Measurements from ENCODE around the gene WDR46.
"Not testable (repeated sequence)": the region's sequence is repeated elsewhere in the genome, so short reads cannot be mapped to it uniquely, and the experiment has no call there.

WDR46 gene

DNA sequence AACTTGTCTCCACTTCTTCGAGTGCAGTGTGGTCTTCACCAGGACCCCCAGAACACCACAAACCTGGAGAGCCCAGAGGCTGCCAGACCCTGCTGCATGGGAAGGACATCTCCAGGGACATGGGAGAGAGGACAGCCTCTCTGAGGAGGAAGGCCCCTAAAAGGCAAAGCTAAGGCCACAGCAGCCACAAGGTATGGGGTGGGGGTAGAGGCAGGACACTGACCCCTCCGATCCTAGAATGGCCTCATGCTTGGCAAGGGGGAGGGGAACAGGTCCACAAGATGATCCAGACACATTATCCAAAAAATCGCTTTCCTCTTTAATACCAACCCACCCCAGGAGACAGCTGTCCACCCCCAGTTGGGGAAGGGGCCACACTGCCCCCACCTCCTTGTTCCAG lies 10.2 kb downstream of the WDR46 start:
- no peaks in the 10 kb centered on the region for H3K27me3 ChIP-seq (replicated peaks in 2 of 5; ENCODE audit: control insufficient read depth in 4 of 5, insufficient read depth in 5 of 5, low read length in 4 of 5)
- no peak overlapping the region for H3K27ac ChIP-seq (ENCODE audit: insufficient read depth in 1 of 2, low read depth in 1 of 2, low read length in 2 of 2, poor library complexity in 1 of 2, severe bottlenecking in 2 of 2)
- CTCF ChIA-PET = interaction anchor here (0.8 to 9.7 kb wide), 9 partner anchors 11 to 157 kb away, joined by 3 to 96 read pairs (median 12); partner anchors contain the start of genes PFDN6, RGL2, TAPBP and WDR46
- POLR2A ChIA-PET = interaction anchor here (2.6 kb wide), 1 partner anchor 21 kb away, joined by 14 read pairs; no protein-coding TSS in a partner anchor
- no peak overlapping the region for H3K4me3 ChIP-seq (ENCODE audit: control insufficient read depth in 1 of 7, extremely low read depth in 1 of 7, insufficient read depth in 4 of 7, low read depth in 2 of 7, low read length in 6 of 7)
- peaks cover 0 to 80% (median 55%) of the 10 kb centered on the region in 4 experiments for H3K36me3 ChIP-seq (ENCODE audit: control insufficient read depth in 4 of 4, insufficient read depth in 4 of 4, low read length in 3 of 4)
- 83% methylated on average over 1 of the region's 3 CpGs for WGBS (ENCODE audit: insufficient coverage)
- H3K4me1 ChIP-seq (ENCODE audit: control extremely low read depth in 1 of 4, control insufficient read depth in 4 of 4, insufficient read depth in 4 of 4, low read length in 3 of 4) = peaks cover 2 to 57% (median 46%) of the 10 kb centered on the region in 4 experiments
- DNase-seq = no peak
- H3K9me3 ChIP-seq (ENCODE audit: control extremely low read depth in 1 of 5, control insufficient read depth in 4 of 5, insufficient read depth in 2 of 5, low read depth in 1 of 5, low read length in 4 of 5) = no peaks in the 10 kb centered on the region

DNA sequence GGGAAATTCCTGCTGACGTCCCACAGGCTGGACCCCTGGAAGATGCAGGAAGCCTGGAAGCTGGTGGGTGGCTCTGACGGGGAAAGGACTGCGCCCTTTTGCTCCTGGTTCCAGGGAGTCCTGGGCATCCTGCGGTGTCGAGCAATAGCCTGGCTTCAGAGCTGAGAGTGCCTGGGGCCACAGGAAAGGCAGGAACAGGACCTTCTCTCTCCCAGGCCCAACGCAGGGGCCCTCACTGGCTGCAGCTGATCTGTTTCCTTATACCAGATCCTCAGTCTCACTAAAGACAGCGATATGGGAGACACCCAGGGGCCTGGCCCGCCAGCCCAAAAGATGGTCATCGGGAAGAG lies 10.7 kb downstream of the WDR46 start:
- Histone ChIP-seq H3K27ac (ENCODE audit: insufficient read depth in 1 of 2, low read depth in 1 of 2, low read length in 2 of 2, poor library complexity in 1 of 2, severe bottlenecking in 2 of 2) (no peak overlapping the region), H3K27me3 (replicated peaks in 2 of 5; ENCODE audit: control insufficient read depth in 4 of 5, insufficient read depth in 5 of 5, low read length in 4 of 5) (no peaks in the 10 kb centered on the region), H3K36me3 (ENCODE audit: control insufficient read depth in 4 of 4, insufficient read depth in 4 of 4, low read length in 3 of 4) (peaks cover 1 to 83% (median 55%) of the 10 kb centered on the region in 4 experiments), H3K4me1 (ENCODE audit: control extremely low read depth in 1 of 4, control insufficient read depth in 4 of 4, insufficient read depth in 4 of 4, low read length in 3 of 4) (peaks cover 4 to 61% (median 50%) of the 10 kb centered on the region in 4 experiments), H3K9me3 (ENCODE audit: control extremely low read depth in 1 of 5, control insufficient read depth in 4 of 5, insufficient read depth in 2 of 5, low read depth in 1 of 5, low read length in 4 of 5) (no peaks in the 10 kb centered on the region), H3K4me3 (ENCODE audit: control insufficient read depth in 1 of 7, extremely low read depth in 1 of 7, insufficient read depth in 4 of 7, low read depth in 2 of 7, low read length in 6 of 7) (peak overlapping the region in 3 of 7 experiments; percentile 68 to 88 (median 82))
- ChIA-PET CTCF (interaction anchor here (0.8 to 9.7 kb wide), 8 partner anchors 11 to 157 kb away, joined by 3 to 96 read pairs (median 12); partner anchors contain the start of genes PFDN6, RGL2, TAPBP and WDR46), POLR2A (interaction anchor here (1.1 to 2.6 kb wide), 2 partner anchors 19 to 21 kb away, joined by 3 to 14 read pairs; no protein-coding TSS in a partner anchor)
- 90% methylated on average over 9 of the region's 9 CpGs for WGBS (ENCODE audit: insufficient coverage)
- no peak for DNase-seq

DNA sequence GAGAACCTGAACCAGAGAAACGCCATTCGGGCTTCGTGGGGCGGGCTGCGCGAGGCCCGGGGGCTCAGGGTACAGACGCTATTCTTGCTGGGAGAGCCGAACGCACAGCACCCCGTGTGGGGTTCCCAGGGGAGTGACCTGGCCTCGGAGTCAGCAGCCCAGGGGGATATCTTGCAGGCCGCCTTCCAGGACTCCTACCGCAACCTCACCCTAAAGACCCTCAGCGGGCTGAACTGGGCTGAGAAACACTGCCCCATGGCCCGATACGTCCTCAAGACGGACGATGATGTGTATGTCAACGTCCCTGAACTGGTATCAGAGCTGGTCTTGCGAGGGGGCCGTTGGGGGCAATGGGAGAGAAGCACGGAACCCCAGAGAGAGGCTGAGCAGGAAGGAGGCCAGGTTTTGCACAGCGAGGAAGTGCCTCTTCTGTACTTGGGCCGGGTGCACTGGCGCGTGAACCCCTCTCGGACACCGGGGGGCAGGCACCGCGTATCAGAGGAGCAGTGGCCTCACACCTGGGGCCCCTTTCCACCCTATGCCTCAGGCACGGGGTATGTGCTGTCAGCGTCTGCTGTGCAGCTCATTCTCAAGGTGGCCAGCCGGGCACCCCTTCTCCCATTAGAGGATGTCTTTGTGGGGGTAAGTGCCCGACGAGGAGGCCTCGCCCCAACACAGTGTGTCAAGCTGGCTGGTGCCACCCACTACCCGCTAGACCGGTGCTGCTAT lies 11.2 kb downstream of the WDR46 start:
- Histone ChIP-seq H3K27me3 (replicated peaks in 2 of 5; ENCODE audit: control insufficient read depth in 4 of 5, insufficient read depth in 5 of 5, low read length in 4 of 5) (no peaks in the 10 kb centered on the region), H3K27ac (ENCODE audit: insufficient read depth in 1 of 2, low read depth in 1 of 2, low read length in 2 of 2, poor library complexity in 1 of 2, severe bottlenecking in 2 of 2) (peak overlapping the region in 1 of 2 experiments; percentile 67), H3K4me3 (ENCODE audit: control insufficient read depth in 1 of 7, extremely low read depth in 1 of 7, insufficient read depth in 4 of 7, low read depth in 2 of 7, low read length in 6 of 7) (peak overlapping the region; percentile 59 to 88 (median 72)), H3K4me1 (ENCODE audit: control extremely low read depth in 1 of 4, control insufficient read depth in 4 of 4, insufficient read depth in 4 of 4, low read length in 3 of 4) (peaks cover 7 to 66% (median 55%) of the 10 kb centered on the region in 4 experiments), H3K36me3 (ENCODE audit: control insufficient read depth in 4 of 4, insufficient read depth in 4 of 4, low read length in 3 of 4) (peaks cover 3 to 86% (median 53%) of the 10 kb centered on the region in 4 experiments), H3K9me3 (ENCODE audit: control extremely low read depth in 1 of 5, control insufficient read depth in 4 of 5, insufficient read depth in 2 of 5, low read depth in 1 of 5, low read length in 4 of 5) (no peaks in the 10 kb centered on the region)
- POLR2A ChIA-PET = interaction anchor here (0.9 to 2.6 kb wide), 5 partner anchors 11 to 36 kb away, joined by 3 to 14 read pairs (median 4); partner anchors contain the start of genes PFDN6, TAPBP and WDR46
- CTCF ChIA-PET = interaction anchor here (0.6 to 9.7 kb wide), 20 partner anchors 11 to 203 kb away, joined by 3 to 96 read pairs (median 3); partner anchors contain the start of genes PFDN6, RGL2, TAPBP and WDR46
- 22% methylated on average over 30 of the region's 39 CpGs for WGBS (ENCODE audit: insufficient coverage)
- DNase-seq = peak in 2 of 3 donors; percentile 27 to 46

DNA sequence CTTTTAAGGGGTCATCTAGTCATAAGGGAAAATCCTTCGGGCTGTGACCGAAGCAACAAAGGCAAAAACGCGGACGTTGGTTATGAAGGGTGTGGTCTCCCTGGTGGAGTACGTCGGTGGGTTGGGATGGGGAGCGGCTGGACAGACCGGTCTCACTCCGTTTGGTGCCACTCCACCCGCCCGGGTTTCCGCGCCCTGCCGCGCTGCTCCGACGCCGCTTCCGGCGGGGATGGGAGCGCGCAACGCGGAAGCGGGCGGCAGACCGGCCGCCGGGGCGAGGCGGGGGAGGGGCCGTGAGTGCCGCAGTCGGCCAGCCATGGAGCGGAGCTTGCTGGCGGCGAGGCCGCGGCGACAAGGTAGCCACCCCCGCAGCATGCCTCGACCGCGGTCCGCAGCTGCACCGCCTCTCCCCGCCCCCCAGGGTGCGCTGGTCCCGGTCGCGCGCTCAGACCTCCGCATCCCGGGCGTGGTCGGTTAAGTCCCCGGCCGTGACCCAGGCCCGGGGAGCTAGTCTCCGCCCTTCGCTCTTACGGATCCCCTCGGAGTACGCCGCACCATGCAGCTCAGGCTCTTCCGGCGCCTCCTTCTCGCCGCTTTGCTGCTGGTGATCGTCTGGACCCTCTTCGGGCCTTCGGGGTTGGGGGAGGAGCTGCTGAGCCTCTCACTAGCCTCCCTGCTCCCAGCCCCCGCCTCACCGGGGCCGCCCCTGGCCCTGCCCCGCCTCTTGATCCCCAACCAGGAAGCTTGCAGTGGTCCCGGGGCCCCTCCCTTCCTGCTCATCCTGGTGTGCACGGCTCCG lies 12.0 kb downstream of the WDR46 start, which contains the start of gene B3GALT4:
B3GALT4 (plus strand) TSS at position 260 of the 799 bp plus-strand sequence; CDS start at position 557, 297 bp downstream.
- Histone ChIP-seq H3K36me3 (ENCODE audit: control insufficient read depth in 4 of 4, insufficient read depth in 4 of 4, low read length in 3 of 4) (peaks cover 3 to 84% (median 48%) of the 10 kb centered on the region in 4 experiments), H3K4me1 (ENCODE audit: control extremely low read depth in 1 of 4, control insufficient read depth in 4 of 4, insufficient read depth in 4 of 4, low read length in 3 of 4) (peaks cover 7 to 73% (median 63%) of the 10 kb centered on the region in 4 experiments), H3K27ac (ENCODE audit: insufficient read depth in 1 of 2, low read depth in 1 of 2, low read length in 2 of 2, poor library complexity in 1 of 2, severe bottlenecking in 2 of 2) (peak within 1 kb of the TSS; percentile 50 to 77), H3K4me3 (ENCODE audit: control insufficient read depth in 1 of 7, extremely low read depth in 1 of 7, insufficient read depth in 4 of 7, low read depth in 2 of 7, low read length in 6 of 7) (peak within 1 kb of the TSS; percentile 59 to 88 (median 72)), H3K9me3 (ENCODE audit: control extremely low read depth in 1 of 5, control insufficient read depth in 4 of 5, insufficient read depth in 2 of 5, low read depth in 1 of 5, low read length in 4 of 5) (no peaks in the 10 kb centered on the region), H3K27me3 (replicated peaks in 2 of 5; ENCODE audit: control insufficient read depth in 4 of 5, insufficient read depth in 5 of 5, low read length in 4 of 5) (no peaks in the 10 kb centered on the region)
- whole genome bisulfite sequencing (ENCODE audit: insufficient coverage) = 0% methylated on average over 75 of the region's 80 CpGs
- CTCF ChIA-PET = interaction anchor here (0.6 to 9.7 kb wide), 21 partner anchors 10 to 342 kb away, joined by 3 to 96 read pairs (median 3); partner anchors contain the start of genes CUTA, PFDN6, RGL2 and TAPBP
- POLR2A ChIA-PET = interaction anchor here (0.9 to 2.6 kb wide), 6 partner anchors 12 to 126 kb away, joined by 3 to 14 read pairs (median 4); partner anchors contain the start of genes PFDN6, TAPBP and WDR46
- DNase-seq = peak; percentile 72 to 84 (median 81)

DNA sequence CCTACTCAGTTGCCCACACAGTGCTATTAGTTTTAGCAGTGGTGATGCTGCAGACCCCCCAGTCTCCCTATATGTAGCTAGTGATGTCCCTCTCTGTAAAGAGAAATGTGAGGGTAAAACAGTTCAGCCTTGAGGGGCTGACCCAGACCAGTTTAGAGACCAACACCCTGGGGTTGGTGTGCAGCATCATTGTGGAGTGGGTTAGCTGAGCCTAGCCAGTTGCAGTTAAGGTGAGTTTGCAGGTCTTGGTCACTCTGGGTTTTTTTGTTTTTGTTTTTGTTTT lies 12.5 kb downstream of the WDR46 start:
- DNase-seq = no peak
- no peaks in the 10 kb centered on the region for H3K27me3 ChIP-seq (replicated peaks in 2 of 5; ENCODE audit: control insufficient read depth in 4 of 5, insufficient read depth in 5 of 5, low read length in 4 of 5)
- H3K36me3 ChIP-seq (ENCODE audit: control insufficient read depth in 4 of 4, insufficient read depth in 4 of 4, low read length in 3 of 4) = peaks cover 3 to 80% (median 44%) of the 10 kb centered on the region in 4 experiments
- H3K4me1 ChIP-seq (ENCODE audit: control extremely low read depth in 1 of 4, control insufficient read depth in 4 of 4, insufficient read depth in 4 of 4, low read length in 3 of 4) = peaks cover 7 to 73% (median 63%) of the 10 kb centered on the region in 4 experiments
- H3K27ac ChIP-seq (ENCODE audit: insufficient read depth in 1 of 2, low read depth in 1 of 2, low read length in 2 of 2, poor library complexity in 1 of 2, severe bottlenecking in 2 of 2) = peak overlapping the region; percentile 50 to 77
- ChIA-PET POLR2A (interaction anchor here (1.1 to 2.6 kb wide), 3 partner anchors 12 to 127 kb away, joined by 3 to 14 read pairs (median 7); partner anchors contain the start of genes PFDN6 and WDR46), CTCF (interaction anchor here (0.6 to 9.7 kb wide), 13 partner anchors 10 to 343 kb away, joined by 3 to 96 read pairs (median 4); partner anchors contain the start of genes CUTA, PFDN6, RGL2 and WDR46)
- no peaks in the 10 kb centered on the region for H3K9me3 ChIP-seq (ENCODE audit: control extremely low read depth in 1 of 5, control insufficient read depth in 4 of 5, insufficient read depth in 2 of 5, low read depth in 1 of 5, low read length in 4 of 5)
- H3K4me3 ChIP-seq (ENCODE audit: control insufficient read depth in 1 of 7, extremely low read depth in 1 of 7, insufficient read depth in 4 of 7, low read depth in 2 of 7, low read length in 6 of 7) = peak overlapping the region; percentile 59 to 88 (median 72)

DNA sequence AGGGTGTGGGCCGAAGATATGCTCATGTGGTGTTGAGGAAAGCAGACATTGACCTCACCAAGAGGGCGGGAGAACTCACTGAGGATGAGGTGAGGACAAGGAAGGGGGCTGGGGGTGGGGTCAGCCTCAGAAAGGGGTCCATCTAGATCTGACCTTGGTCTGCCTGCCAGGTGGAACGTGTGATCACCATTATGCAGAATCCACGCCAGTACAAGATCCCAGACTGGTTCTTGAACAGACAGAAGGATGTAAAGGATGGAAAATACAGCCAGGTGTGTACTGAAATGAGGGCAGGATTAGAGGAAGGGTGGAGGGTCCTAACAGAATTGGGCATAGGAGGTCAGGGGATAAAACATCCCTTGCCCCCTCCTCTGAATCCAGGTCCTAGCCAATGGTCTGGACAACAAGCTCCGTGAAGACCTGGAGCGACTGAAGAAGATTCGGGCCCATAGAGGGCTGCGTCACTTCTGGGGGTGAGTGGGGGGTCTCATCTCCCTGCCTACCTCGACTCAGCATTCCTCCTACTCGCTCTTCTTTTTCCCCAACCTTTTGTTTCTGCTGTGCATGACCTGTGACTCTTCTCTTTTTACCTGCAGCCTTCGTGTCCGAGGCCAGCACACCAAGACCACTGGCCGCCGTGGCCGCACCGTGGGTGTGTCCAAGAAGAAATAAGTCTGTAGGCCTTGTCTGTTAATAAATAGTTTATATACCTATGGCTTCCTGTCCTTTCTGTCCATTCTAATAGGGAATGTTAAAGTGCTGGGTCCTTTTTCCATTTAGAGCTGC lies 13.1 kb downstream of the WDR46 start:
- 94% methylated on average over 9 of the region's 16 CpGs for WGBS (ENCODE audit: insufficient coverage)
- POLR2A ChIA-PET = interaction anchor here (1.1 to 2.6 kb wide), 2 partner anchors 24 to 127 kb away, joined by 3 to 14 read pairs; no protein-coding TSS in a partner anchor
- CTCF ChIA-PET = interaction anchor here (0.6 to 9.7 kb wide), 7 partner anchors 14 to 343 kb away, joined by 3 to 96 read pairs (median 11); partner anchors contain the start of genes CUTA, PFDN6, RGL2 and WDR46

More for the DNA sequence above, 13.1 kb downstream of the WDR46 start:
- peak overlapping the region in 6 of 7 experiments; percentile 59 to 88 (median 77) for H3K4me3 ChIP-seq (ENCODE audit: control insufficient read depth in 1 of 7, extremely low read depth in 1 of 7, insufficient read depth in 4 of 7, low read depth in 2 of 7, low read length in 6 of 7)
- DNase-seq; H3K9me3 ChIP-seq (ENCODE audit: control extremely low read depth in 1 of 5, control insufficient read depth in 4 of 5, insufficient read depth in 2 of 5, low read depth in 1 of 5, low read length in 4 of 5); H3K27me3 ChIP-seq (replicated peaks in 2 of 5; ENCODE audit: control insufficient read depth in 4 of 5, insufficient read depth in 5 of 5, low read length in 4 of 5): not testable (repeated sequence)
- peaks cover 3 to 74% (median 39%) of the 10 kb centered on the region in 4 experiments for H3K36me3 ChIP-seq (ENCODE audit: control insufficient read depth in 4 of 4, insufficient read depth in 4 of 4, low read length in 3 of 4)
- peak overlapping the region in 1 of 2 experiments; percentile 77 for H3K27ac ChIP-seq (ENCODE audit: insufficient read depth in 1 of 2, low read depth in 1 of 2, low read length in 2 of 2, poor library complexity in 1 of 2, severe bottlenecking in 2 of 2)
- peaks cover 7 to 73% (median 65%) of the 10 kb centered on the region in 4 experiments for H3K4me1 ChIP-seq (ENCODE audit: control extremely low read depth in 1 of 4, control insufficient read depth in 4 of 4, insufficient read depth in 4 of 4, low read length in 3 of 4)
